Measurements from ENCODE around the gene CFAP20. TPM values are rescaled to one million over a fixed set of nuclear protein-coding genes. Genes with fewer than 3 reads are reported as not detected.

CFAP20 gene
- total RNA-seq, 1 donor: 35.7 TPM

DNA sequence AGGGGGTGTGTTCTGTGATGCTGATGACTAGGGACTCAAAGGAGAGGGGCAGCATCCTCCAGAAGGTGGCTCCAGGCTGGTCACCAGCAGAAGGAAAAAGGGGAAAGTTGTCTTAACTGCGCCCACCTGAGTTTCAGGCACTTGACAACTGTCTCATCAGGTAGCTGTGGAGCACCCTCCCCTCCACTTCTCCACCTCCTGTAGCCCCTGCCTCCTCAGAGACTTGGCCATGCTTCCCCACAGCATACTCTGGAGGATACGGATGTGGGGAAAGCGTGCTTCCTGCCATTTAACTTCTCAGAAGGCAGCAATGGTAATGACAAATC, 17.9 kb downstream of the CFAP20 start:
- no peak overlapping the region for H3K4me3 ChIP-seq (ENCODE audit: low read depth, low read length)
- TF ChIP-seq, protein P1, sequence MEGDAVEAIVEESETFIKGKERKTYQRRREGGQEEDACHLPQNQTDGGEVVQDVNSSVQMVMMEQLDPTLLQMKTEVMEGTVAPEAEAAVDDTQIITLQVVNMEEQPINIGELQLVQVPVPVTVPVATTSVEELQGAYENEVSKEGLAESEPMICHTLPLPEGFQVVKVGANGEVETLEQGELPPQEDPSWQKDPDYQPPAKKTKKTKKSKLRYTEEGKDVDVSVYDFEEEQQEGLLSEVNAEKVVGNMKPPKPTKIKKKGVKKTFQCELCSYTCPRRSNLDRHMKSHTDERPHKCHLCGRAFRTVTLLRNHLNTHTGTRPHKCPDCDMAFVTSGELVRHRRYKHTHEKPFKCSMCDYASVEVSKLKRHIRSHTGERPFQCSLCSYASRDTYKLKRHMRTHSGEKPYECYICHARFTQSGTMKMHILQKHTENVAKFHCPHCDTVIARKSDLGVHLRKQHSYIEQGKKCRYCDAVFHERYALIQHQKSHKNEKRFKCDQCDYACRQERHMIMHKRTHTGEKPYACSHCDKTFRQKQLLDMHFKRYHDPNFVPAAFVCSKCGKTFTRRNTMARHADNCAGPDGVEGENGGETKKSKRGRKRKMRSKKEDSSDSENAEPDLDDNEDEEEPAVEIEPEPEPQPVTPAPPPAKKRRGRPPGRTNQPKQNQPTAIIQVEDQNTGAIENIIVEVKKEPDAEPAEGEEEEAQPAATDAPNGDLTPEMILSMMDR (IDR thresholded peaks at IDR 0.05; ENCODE audit: insufficient read depth, low read length): no peak
- no peak for DNase-seq (ENCODE audit: low read depth)

DNA sequence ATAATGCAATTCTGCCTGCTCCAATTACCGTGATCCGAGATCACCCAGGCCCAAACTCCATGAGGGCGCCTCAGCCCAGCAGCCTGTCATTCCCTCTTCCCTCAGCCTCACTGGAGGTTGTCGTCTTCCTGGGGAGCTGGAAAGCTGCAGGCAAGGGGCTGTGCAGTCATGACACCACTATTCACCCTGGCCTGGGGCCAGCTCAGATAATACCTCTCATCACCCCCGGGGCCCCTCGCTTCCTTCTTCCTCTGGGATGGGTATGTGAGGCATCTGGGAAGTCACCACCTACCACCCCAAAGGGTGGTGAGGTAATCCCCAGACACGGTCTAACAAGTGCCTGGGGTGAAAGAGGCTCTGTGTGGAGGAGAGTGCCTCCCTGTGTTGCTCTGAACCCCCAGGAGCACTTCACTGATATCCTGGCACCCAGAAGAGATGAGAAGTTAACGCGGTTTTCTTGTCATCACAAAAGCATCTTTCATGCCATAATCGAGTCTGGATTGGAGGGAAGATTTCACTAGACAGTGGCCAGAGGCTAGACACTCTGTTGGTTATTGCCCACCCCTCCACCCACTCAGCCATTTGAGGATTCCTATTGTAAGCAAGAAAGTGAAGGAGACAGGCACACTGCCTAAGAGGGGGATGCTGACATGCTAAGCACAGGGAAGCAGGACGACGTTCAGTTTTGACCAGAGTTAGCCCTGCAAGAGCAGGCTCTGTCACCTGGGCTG, 18.4 kb downstream of the CFAP20 start:
- no peak overlapping the region for H3K4me3 ChIP-seq (ENCODE audit: low read depth, low read length)
- no peak for DNase-seq (ENCODE audit: low read depth)
- TF ChIP-seq, protein P1 (IDR thresholded peaks at IDR 0.05; ENCODE audit: insufficient read depth, low read length): no peak

DNA sequence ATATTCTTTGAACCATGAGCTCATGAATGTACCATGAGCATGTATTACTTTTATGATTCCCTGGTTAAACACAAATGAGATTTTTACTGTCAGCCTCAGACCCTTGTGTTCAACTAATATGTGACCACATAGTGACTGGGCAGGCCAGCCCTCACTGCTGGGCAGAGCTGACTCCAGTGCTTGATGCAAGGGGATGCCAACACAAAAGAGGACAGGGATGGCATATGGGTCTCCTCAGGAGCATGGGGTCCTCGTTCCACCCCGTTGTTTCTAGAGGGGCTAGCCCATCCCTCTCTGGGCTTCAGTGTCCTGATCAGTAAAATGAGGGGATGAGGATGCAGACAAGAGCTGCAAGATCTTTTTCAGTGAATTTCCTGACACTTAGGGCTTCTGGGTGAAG, 19.3 kb downstream of the CFAP20 start:
- H3K4me3 ChIP-seq (ENCODE audit: low read depth, low read length): no peak overlapping the region
- TF ChIP-seq, protein P1 (IDR thresholded peaks at IDR 0.05; ENCODE audit: insufficient read depth, low read length): no peak
- DNase-seq (ENCODE audit: low read depth): no peak

DNA sequence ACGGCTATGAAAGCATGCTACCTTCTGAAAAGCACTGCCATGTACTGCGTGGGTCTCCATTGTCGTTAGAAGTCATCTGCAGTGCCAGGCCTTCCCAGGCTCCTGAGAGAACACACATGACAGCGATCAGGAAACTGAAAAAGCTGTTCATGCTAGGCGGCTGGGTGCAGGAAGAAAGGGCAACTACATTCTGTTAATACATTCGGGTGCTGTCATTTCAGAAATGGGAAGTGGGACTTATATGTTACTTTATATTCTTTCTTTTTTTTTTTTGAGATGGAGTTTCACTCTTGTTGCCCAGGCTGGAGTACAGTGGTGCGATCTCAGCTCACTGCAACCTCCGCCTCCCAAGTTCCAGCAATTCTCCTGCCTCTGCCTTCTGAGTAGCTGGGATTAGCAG, 19.9 kb downstream of the CFAP20 start:
- no peak for DNase-seq (ENCODE audit: low read depth)
- TF ChIP-seq, protein P1 (IDR thresholded peaks at IDR 0.05; ENCODE audit: insufficient read depth, low read length): no peak
- H3K4me3 ChIP-seq (ENCODE audit: low read depth, low read length): no peak overlapping the region

DNA sequence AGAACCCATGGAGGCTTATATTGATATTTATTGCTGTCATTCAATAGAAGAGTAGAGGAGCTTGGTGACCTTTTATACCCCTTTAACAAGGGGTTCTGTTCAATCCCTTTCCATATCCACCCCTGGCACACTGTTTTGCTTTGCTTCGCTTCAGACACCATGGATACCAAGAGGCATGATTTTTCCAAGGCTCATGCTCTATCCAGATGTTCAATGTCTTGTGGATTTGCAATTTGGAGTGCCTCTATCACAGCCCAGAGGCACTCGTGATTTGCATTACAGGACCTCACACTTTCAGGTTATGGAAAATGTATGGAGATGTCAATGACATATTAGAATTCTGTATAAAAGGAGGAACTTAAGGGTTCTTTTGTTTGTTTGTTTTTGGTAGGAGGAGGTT, 21.5 kb downstream of the CFAP20 start:
- H3K4me3 ChIP-seq (ENCODE audit: low read depth, low read length): no peak overlapping the region
- DNase-seq (ENCODE audit: low read depth): no peak
- TF ChIP-seq, protein P1 (IDR thresholded peaks at IDR 0.05; ENCODE audit: insufficient read depth, low read length): no peak

DNA sequence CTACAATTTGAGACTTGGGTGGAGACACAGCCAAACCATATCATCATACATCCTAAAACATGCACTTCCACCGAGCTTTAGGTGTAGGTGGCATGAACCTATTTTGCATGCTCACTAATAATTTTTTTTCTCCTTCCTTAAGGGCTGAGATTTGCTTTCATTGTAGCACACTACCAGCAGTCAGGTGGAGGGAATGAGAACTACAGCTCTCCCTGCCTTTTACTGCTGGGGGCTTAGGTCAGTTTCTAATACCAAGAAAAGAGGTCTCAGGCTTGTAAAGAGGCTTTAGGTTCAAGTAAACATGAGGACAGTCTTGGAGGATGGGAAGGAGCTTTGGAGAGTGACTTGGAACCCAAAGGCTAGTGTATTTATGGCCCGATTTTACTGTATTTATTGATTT, 22.0 kb downstream of the CFAP20 start:
- TF ChIP-seq, protein P1 (IDR thresholded peaks at IDR 0.05; ENCODE audit: insufficient read depth, low read length): peak; percentile 30
- no peak overlapping the region for H3K4me3 ChIP-seq (ENCODE audit: low read depth, low read length)

DNA sequence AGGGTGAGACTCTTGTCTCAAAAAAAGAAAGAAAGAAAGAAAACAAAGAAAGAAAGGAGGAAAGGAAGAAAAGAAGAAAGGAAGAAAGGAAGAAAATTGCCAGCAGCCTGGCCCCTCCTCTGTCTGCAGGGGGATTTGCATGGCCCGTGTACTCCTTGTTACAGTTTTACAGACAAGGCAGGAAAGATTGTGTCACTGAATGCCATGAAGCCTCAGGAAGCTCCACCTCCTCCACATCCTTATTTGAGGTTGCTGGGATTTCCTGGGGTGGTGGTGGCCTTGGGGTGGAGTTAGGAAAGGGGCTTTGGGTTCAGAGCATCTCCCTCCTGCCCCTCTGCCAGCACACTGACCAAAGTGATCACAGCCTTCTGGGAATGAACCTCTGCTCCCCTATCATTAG, 23.6 kb downstream of the CFAP20 start:
- DNase-seq (ENCODE audit: low read depth): no peak
- TF ChIP-seq, protein P1 (IDR thresholded peaks at IDR 0.05; ENCODE audit: insufficient read depth, low read length): no peak
- no peak overlapping the region for H3K4me3 ChIP-seq (ENCODE audit: low read depth, low read length)

More for the DNA sequence above, 22.0 kb downstream of the CFAP20 start:
- no peak for DNase-seq (ENCODE audit: low read depth)

Measured in fibroblast of the aortic adventitia (primary cell).